OCI-LY7 (cell line): Measurements from ENCODE around the gene TADA1.

Source experiments
- EZH2phosphoT487 ChIP-seq: fragments of 200-600 bp; sonication (generic); IDR thresholded peaks from 2 replicates; pipeline ENCODE4 v1.6.1; 2018; ENCODE audit warnings: low read depth, borderline replicate concordance, mild to moderate bottlenecking, mixed run types, antibody characterized with exemption, low read length, moderate library complexity, mixed read lengths
- TF ChIP-seq, protein P1 (sequence below): fragments of 200-600 bp; sonication (generic); conservative IDR thresholded peaks from 2 replicates; pipeline ENCODE4 v1.5.1; 2014; ENCODE audit warnings: mild to moderate bottlenecking, antibody characterized with exemption, low read length, moderate library complexity, mixed read lengths

- TF ChIP-seq, protein P1, sequence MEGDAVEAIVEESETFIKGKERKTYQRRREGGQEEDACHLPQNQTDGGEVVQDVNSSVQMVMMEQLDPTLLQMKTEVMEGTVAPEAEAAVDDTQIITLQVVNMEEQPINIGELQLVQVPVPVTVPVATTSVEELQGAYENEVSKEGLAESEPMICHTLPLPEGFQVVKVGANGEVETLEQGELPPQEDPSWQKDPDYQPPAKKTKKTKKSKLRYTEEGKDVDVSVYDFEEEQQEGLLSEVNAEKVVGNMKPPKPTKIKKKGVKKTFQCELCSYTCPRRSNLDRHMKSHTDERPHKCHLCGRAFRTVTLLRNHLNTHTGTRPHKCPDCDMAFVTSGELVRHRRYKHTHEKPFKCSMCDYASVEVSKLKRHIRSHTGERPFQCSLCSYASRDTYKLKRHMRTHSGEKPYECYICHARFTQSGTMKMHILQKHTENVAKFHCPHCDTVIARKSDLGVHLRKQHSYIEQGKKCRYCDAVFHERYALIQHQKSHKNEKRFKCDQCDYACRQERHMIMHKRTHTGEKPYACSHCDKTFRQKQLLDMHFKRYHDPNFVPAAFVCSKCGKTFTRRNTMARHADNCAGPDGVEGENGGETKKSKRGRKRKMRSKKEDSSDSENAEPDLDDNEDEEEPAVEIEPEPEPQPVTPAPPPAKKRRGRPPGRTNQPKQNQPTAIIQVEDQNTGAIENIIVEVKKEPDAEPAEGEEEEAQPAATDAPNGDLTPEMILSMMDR: peak; percentile 50; the same call in 1 of the 2 replicates
- no peak for TF ChIP-seq EZH2phosphoT487
These were observed 36.3 kb downstream of the TADA1 start for GRCh38 chr1:166839600-166840308.
